ENCODE results near the gene MMS19. TPM values are rescaled to one million over a fixed set of nuclear protein-coding genes. Genes with fewer than 3 reads are reported as not detected.

MMS19 gene
- total RNA-seq, 4 donors from 2014 or later = 103 to 142 (median 115) TPM

- 78 to 88% methylated on average over 1 of the region's 1 CpG for WGBS, 2 donors
- no peak for DNase-seq (ENCODE audit: low spot score in 2 of 2)
- TF ChIP-seq POLR2A (IDR thresholded peaks at IDR 0.05) (no peak), CTCF (IDR thresholded peaks at IDR 0.05) (no peak)
- H3K4me3 ChIP-seq (ENCODE audit: low read depth, poor library complexity, severe bottlenecking) = no peak overlapping the region
- intact Hi-C loops (cut with DNase I; ENCODE audit: low total_unique reads) = no loop called here
These were observed 63.7 kb downstream of the MMS19 start for GRCh38 chr10:97434557-97434956.

- intact Hi-C loops (cut with DNase I; ENCODE audit: low total_unique reads) = no loop called here
- DNase-seq (ENCODE audit: low spot score in 2 of 2) = no peak
- no peak for TF ChIP-seq CTCF (IDR thresholded peaks at IDR 0.05)
- TF ChIP-seq POLR2A (IDR thresholded peaks at IDR 0.05) = no peak
- H3K4me3 ChIP-seq (ENCODE audit: low read depth, poor library complexity, severe bottlenecking) = no peak overlapping the region
These were observed 64.2 kb downstream of the MMS19 start for GRCh38 chr10:97434055-97434454.

GRCh38 chr10:97428572-97428981 is 69.6 kb downstream of the MMS19 start:
- 15 to 22% methylated on average over 4 of the region's 4 CpGs for WGBS, 2 donors
- intact Hi-C loops (cut with DNase I; ENCODE audit: low total_unique reads) = loop anchor here (1.0 kb wide), 1 partner anchor 14 kb away; no protein-coding TSS in a partner anchor
- DNase-seq (ENCODE audit: low spot score in 2 of 2) = no peak
- TF ChIP-seq CTCF (IDR thresholded peaks at IDR 0.05) (no peak), POLR2A (IDR thresholded peaks at IDR 0.05) (no peak)
- no peak overlapping the region for H3K4me3 ChIP-seq (ENCODE audit: low read depth, poor library complexity, severe bottlenecking)

- no peak for DNase-seq (ENCODE audit: low spot score in 2 of 2)
- intact Hi-C loops (cut with DNase I; ENCODE audit: low total_unique reads) = loop anchor here (1.0 kb wide), 1 partner anchor 15 kb away; no protein-coding TSS in a partner anchor
- 9 to 12% methylated on average over 9 of the region's 9 CpGs for WGBS, 2 donors
- no peak overlapping the region for H3K4me3 ChIP-seq (ENCODE audit: low read depth, poor library complexity, severe bottlenecking)
- TF ChIP-seq POLR2A (IDR thresholded peaks at IDR 0.05) (no peak), CTCF (IDR thresholded peaks at IDR 0.05) (no peak)
These were observed 70.5 kb downstream of the MMS19 start for GRCh38 chr10:97427571-97428179.

- 11 to 15% methylated on average over 32 to 34 of the region's 34 CpGs for WGBS, 2 donors
- TF ChIP-seq CTCF (IDR thresholded peaks at IDR 0.05) (no peak), POLR2A (IDR thresholded peaks at IDR 0.05) (no peak)
- no peak for DNase-seq (ENCODE audit: low spot score in 2 of 2)
- H3K4me3 ChIP-seq (ENCODE audit: low read depth, poor library complexity, severe bottlenecking) = peak overlapping the region; percentile 71
- intact Hi-C loops (cut with DNase I; ENCODE audit: low total_unique reads) = no loop called here
These were observed 71.2 kb downstream of the MMS19 start for GRCh38 chr10:97426776-97427570.
